Stomach (tissue), 9 donors: ENCODE data around the gene TGIF1. TPM values are rescaled to one million over a fixed set of nuclear protein-coding genes. Genes with fewer than 3 reads are reported as not detected.

Experiments
- DNase-seq, 2 donors: peaks; one replicate each; pipeline versions ENCODE4 v3.0.0 to v3.0.0-alpha.2; 2013 to 2019
- H3K27ac ChIP-seq, 5 donors: fragments of 200-600 bp in 4 of 5; sonication (generic) in 4 of 5; one replicate each; pipeline ENCODE4 v1.5.1; 2013 to 2019; ENCODE audit warnings: mild to moderate bottlenecking in 1 of 5, moderate library complexity in 1 of 5
- H3K27me3 ChIP-seq, 3 donors: fragments of 200-600 bp; sonication (generic); one replicate each; pipeline ENCODE4 v1.5.1; 2017 to 2019; ENCODE audit warnings: mixed run types in 1 of 3
- H3K36me3 ChIP-seq, 4 donors: fragments of 200-600 bp; sonication (generic); 1 replicate in 3 of 4; 2 replicates in 1 of 4; pipeline ENCODE4 v1.5.1; 2016 to 2019
- H3K4me1 ChIP-seq, 4 donors: fragments of 200-600 bp; sonication (generic); one replicate each; pipeline ENCODE4 v1.5.1; 2016 to 2019
- H3K4me3 ChIP-seq, 4 donors: fragments of 200-600 bp; sonication (generic) in 3 of 4; one replicate each; pipeline ENCODE4 v1.5.1; 2016 to 2019; ENCODE audit warnings: mild to moderate bottlenecking in 1 of 4
- H3K9me3 ChIP-seq, 4 donors: fragments of 200-600 bp; sonication (generic); one replicate each; pipeline ENCODE4 v1.5.1; 2016 to 2019
- CTCF ChIP-seq, 7 experiments: fragments of 450-650 bp in 4 of 7; fragments of 200-600 bp in 3 of 7; sonication (generic) in 3 of 7; IDR thresholded peaks; one replicate each; pipeline ENCODE4 v1.5.1; 2016 to 2019; ENCODE audit warnings: antibody characterized with exemption in 7 of 7, control low read depth in 2 of 7, mild to moderate bottlenecking in 1 of 7
- EP300 ChIP-seq: sonication (generic); formaldehyde crosslinking; IDR thresholded peaks from one replicate; pipeline ENCODE4 v1.6.1; 2017; ENCODE audit warnings: antibody characterized with exemption
- POLR2A ChIP-seq, 4 donors: fragments of 450-650 bp; IDR thresholded peaks; one replicate each; pipeline ENCODE4 v1.6.1; 2016; ENCODE audit warnings: antibody characterized with exemption in 4 of 4, control low read depth in 2 of 4, mild to moderate bottlenecking in 1 of 4, moderate library complexity in 1 of 4
- POLR2AphosphoS5 ChIP-seq, 3 donors: sonication (generic); formaldehyde crosslinking; IDR thresholded peaks; one replicate each; pipeline ENCODE4 v1.6.1; 2016; ENCODE audit warnings: antibody characterized with exemption in 3 of 3
- WGBS, 5 donors: extraction: QIAGEN DNeasy Blood & Tissue Kit in 3 of 5; methylation state at CpG; one replicate each; pipeline versions ENCODE4 v1.1.5 to v1.1.7; 2013 to 2018; 5-methylcytosine and 5-hydroxymethylcytosine counted together
- intact Hi-C: fragments of 100-400 bp; cut with DNase I; formaldehyde crosslinking; loops from one replicate; pipeline ENCODE4 v1.15.1; 2023; ENCODE audit warnings: low total_unique reads
- polyA plus RNA-seq, 3 donors: library from polyadenylated mRNA; stranded (reverse); fragments of 200-250 nt; gene quantifications; one replicate each; pipeline ENCODE4 v1.2.3, GENCODE V29; 2013
- total RNA-seq, 5 donors: library from RNA; depleted of rRNA; stranded (reverse); fragments of >200 nt; gene quantifications; one replicate each; pipeline versions ENCODE4 v1.1.0 to v1.2.3, GENCODE V29; 2014 to 2016
- donor health status: healthy with polysubstance abuse.
- donor health status: Bipolar disorder and iron deficiency.
- donor health status: healthy.

TGIF1 gene
- total and polyA plus RNA-seq, 8 donors = 18.7 to 87.6 (median 55.2) TPM

- H3K4me3 ChIP-seq = no peak overlapping the region
- intact Hi-C loops = no loop called here
- H3K27ac ChIP-seq = no peak overlapping the region
- H3K27me3 ChIP-seq = peaks cover 0 to 32% (median 14%) of the 10 kb centered on the region in 3 donors
- no peak for DNase-seq
- TF ChIP-seq POLR2AphosphoS5 (IDR thresholded peaks at IDR 0.05) = no peak
- no peak for TF ChIP-seq CTCF (IDR thresholded peaks at IDR 0.05)
- TF ChIP-seq EP300 = no peak
- TF ChIP-seq POLR2A (IDR thresholded peaks at IDR 0.05) = no peak
- H3K4me1 ChIP-seq = peaks cover 5 to 14% (median 11%) of the 10 kb centered on the region in 4 donors
- H3K36me3 ChIP-seq = no peaks in the 10 kb centered on the region
- WGBS, 5 donors = 75 to 85% (median 81%) methylated on average over 4 of the region's 4 CpGs
- H3K9me3 ChIP-seq = no peaks in the 10 kb centered on the region
These were observed 52.7 kb downstream of the TGIF1 start for GRCh38 chr18:3502650-3503049.

- no peaks in the 10 kb centered on the region for H3K36me3 ChIP-seq
- peaks cover 2 to 15% (median 9%) of the 10 kb centered on the region in 4 donors for H3K4me1 ChIP-seq
- no peak for TF ChIP-seq CTCF (IDR thresholded peaks at IDR 0.05)
- TF ChIP-seq EP300 = no peak
- no peak for TF ChIP-seq POLR2A (IDR thresholded peaks at IDR 0.05)
- no peak for TF ChIP-seq POLR2AphosphoS5 (IDR thresholded peaks at IDR 0.05)
- no peak for DNase-seq
- H3K27ac ChIP-seq = no peak overlapping the region
- peaks cover 0 to 19% (median 4%) of the 10 kb centered on the region in 3 donors for H3K27me3 ChIP-seq
- WGBS, 5 donors = 74 to 91% (median 81%) methylated on average over 5 of the region's 5 CpGs
- H3K4me3 ChIP-seq = no peak overlapping the region
- no peaks in the 10 kb centered on the region for H3K9me3 ChIP-seq
- intact Hi-C loops = no loop called here
These were observed 54.7 kb downstream of the TGIF1 start for GRCh38 chr18:3504637-3505036.

GRCh38 chr18:3508576-3509549, 58.9 kb downstream of the TGIF1 start:
- peak overlapping the region in 1 of 5 donors; percentile 20 for H3K27ac ChIP-seq
- no peak for TF ChIP-seq EP300
- TF ChIP-seq POLR2A (IDR thresholded peaks at IDR 0.05) = no peak
- DNase-seq = peak; percentile 32 to 46
- WGBS, 5 donors = 29 to 45% (median 39%) methylated on average over 17 of the region's 17 CpGs
- no peaks in the 10 kb centered on the region for H3K36me3 ChIP-seq
- peaks cover 0 to 11% (median 7%) of the 10 kb centered on the region in 4 donors for H3K4me1 ChIP-seq
- no peak overlapping the region for H3K4me3 ChIP-seq
- H3K9me3 ChIP-seq = no peaks in the 10 kb centered on the region
- H3K27me3 ChIP-seq = no peaks in the 10 kb centered on the region
- intact Hi-C loops = no loop called here

Other genes starting within 250 kb of the TGIF1 start
- 10 to 100 TPM in 3 of 5 donors, 1 to 10 TPM in 2; 2.9 to 37.9 (median 12.3) TPM for gene MYOM1, start 230.2 kb upstream of the TGIF1 start, total RNA-seq
- gene MYOM1, start 230.2 kb upstream of the TGIF1 start, polyA plus RNA-seq = 1 to 10 TPM; 1.2 to 2.9 (median 1.4) TPM
- 100 to 1,000 TPM; 148 to 525 (median 249) TPM for gene MYL12A, start 202.4 kb upstream of the TGIF1 start, total RNA-seq
- gene MYL12A, start 202.4 kb upstream of the TGIF1 start, polyA plus RNA-seq = 100 to 1,000 TPM; 239 to 630 (median 421) TPM
- 100 to 1,000 TPM in 4 of 5 donors, 10 to 100 TPM in 1; 89.2 to 329 (median 206) TPM for gene MYL12B, start 188.0 kb upstream of the TGIF1 start, total RNA-seq
- 100 to 1,000 TPM; 439 to 738 (median 639) TPM for gene MYL12B, start 188.0 kb upstream of the TGIF1 start, polyA plus RNA-seq